Endothelial cell of umbilical vein (primary cell): Measurements from ENCODE around the gene GIMAP8. TPM values are rescaled to one million over a fixed set of nuclear protein-coding genes. Genes with fewer than 3 reads are reported as not detected.

Experiments used
- BruUV-seq: library from RNA; stranded (reverse); fragments of 400-500 nt; replicated peaks from 2 replicates; lab custom pipeline; 2021; lab: Mats Ljungman, UMichigan
- CTCF ChIA-PET: fragments of 300-600, 350-600 bp; sonication (Branson Sonifier 250); formaldehyde crosslinking; loops from one replicate; lab custom pipeline; 2021; ENCODE audit warnings: antibody characterized with exemption, inconsistent platforms; lab: Charles Lee
- POLR2A ChIA-PET: fragments of 300-600, 350-600 bp; sonication (Branson Sonifier 250); formaldehyde crosslinking; loops from one replicate; lab custom pipeline; 2021; ENCODE audit warnings: antibody characterized with exemption, inconsistent platforms; lab: Charles Lee
- DNase-seq: peaks from one replicate; pipeline ENCODE4 v3.0.0-alpha.2; 2011; ENCODE audit warnings: low read depth, low spot score
- FAIRE-seq: peaks from 2 replicates; lab custom pipeline; 2011; peaks lifted over from hg19 to GRCh38; lab: Jason Lieb, UNC
- H2AFZ ChIP-seq: 2 replicates; pipeline ENCODE4 v1.6.0; 2012; ENCODE audit warnings: low read depth, low read length, control low read depth, inconsistent platforms
- H3K27ac ChIP-seq: 2 replicates; pipeline ENCODE4 v1.5.1; 2011; ENCODE audit warnings: low read depth, mild to moderate bottlenecking, control low read depth, low read length, moderate library complexity; ENCODE audit not compliant: insufficient read depth
- H3K27me3 ChIP-seq, 2 experiments: 2 replicates each; pipeline versions ENCODE4 v1.6.0 to v1.6.1; 2011; ENCODE audit warnings: low read length in 2 of 2, mixed read lengths in 1 of 2; ENCODE audit not compliant: control insufficient read depth in 2 of 2, insufficient read depth in 2 of 2
- H3K36me3 ChIP-seq, 2 experiments: 2 replicates in 1 of 2; 3 replicates in 1 of 2; pipeline ENCODE4 v1.5.1; 2011; ENCODE audit warnings: low read length in 2 of 2, mild to moderate bottlenecking in 1 of 2, moderate library complexity in 1 of 2; ENCODE audit not compliant: control insufficient read depth in 2 of 2, insufficient read depth in 2 of 2; ENCODE audit errors: extremely low read depth in 1 of 2
- H3K4me1 ChIP-seq: 3 replicates; pipeline ENCODE4 v1.5.1; 2011; ENCODE audit warnings: mild to moderate bottlenecking, low read length; ENCODE audit not compliant: control insufficient read depth, insufficient read depth; ENCODE audit errors: extremely low read depth
- H3K4me2 ChIP-seq: 2 replicates; pipeline ENCODE4 v1.6.1; 2011; ENCODE audit warnings: low read length, control low read depth, mixed read lengths; ENCODE audit not compliant: insufficient read depth
- H3K4me3 ChIP-seq, 3 experiments: fragments of 200-600 bp in 1 of 3; sonication (generic), shearing (Covaris generic) in 1 of 3; replicated peaks in 1 of 3; 2 replicates each; pipeline ENCODE4 v1.5.1; 2011 to 2016; ENCODE audit warnings: control low read depth in 3 of 3, low read length in 3 of 3, mild to moderate bottlenecking in 2 of 3, inconsistent platforms in 1 of 3, low read depth in 1 of 3, moderate library complexity in 1 of 3; ENCODE audit not compliant: insufficient read depth in 1 of 3
- H3K79me2 ChIP-seq: 2 replicates; pipeline ENCODE4 v1.6.0; 2012; ENCODE audit warnings: low read length, inconsistent platforms; ENCODE audit not compliant: control insufficient read depth, insufficient read depth
- H3K9ac ChIP-seq: replicated peaks from 2 replicates; pipeline ENCODE3; 2011; ENCODE audit warnings: low read length, control low read depth; ENCODE audit not compliant: insufficient read depth; ENCODE audit errors: extremely low read depth
- H3K9me1 ChIP-seq: replicated peaks from 3 replicates; pipeline ENCODE4 v1.6.0; 2011; ENCODE audit warnings: mild to moderate bottlenecking, low read length; ENCODE audit not compliant: control insufficient read depth, insufficient read depth; ENCODE audit errors: extremely low read depth
- H3K9me3 ChIP-seq: replicated peaks from 2 replicates; pipeline ENCODE4 v1.5.1; 2012; ENCODE audit warnings: low read length, inconsistent platforms; ENCODE audit not compliant: control insufficient read depth, insufficient read depth
- H4K20me1 ChIP-seq: replicated peaks from 2 replicates; pipeline ENCODE3; 2011; ENCODE audit warnings: mild to moderate bottlenecking, low read length; ENCODE audit not compliant: control insufficient read depth, insufficient read depth; ENCODE audit errors: extremely low read depth
- CTCF ChIP-seq, 2 donors: IDR thresholded peaks; 1 replicate in 1 of 2; 2 replicates in 1 of 2; pipeline ENCODE4 v1.5.1; 2011; ENCODE audit warnings: low read length in 2 of 2, mild to moderate bottlenecking in 2 of 2, moderate library complexity in 2 of 2, control low read depth in 1 of 2, inconsistent platforms in 1 of 2, low read depth in 1 of 2; ENCODE audit not compliant: insufficient read depth in 1 of 2; ENCODE audit errors: extremely low read depth in 1 of 2
- EZH2 ChIP-seq: IDR thresholded peaks from 2 replicates; pipeline ENCODE4 v1.6.1; 2012; ENCODE audit warnings: borderline replicate concordance, low read depth, mild to moderate bottlenecking, moderate library complexity, low read length, inconsistent platforms; ENCODE audit not compliant: severe bottlenecking
- FOS ChIP-seq: IDR thresholded peaks from 2 replicates; pipeline ENCODE4 v1.6.1; 2011; ENCODE audit warnings: mild to moderate bottlenecking, low read length, moderate library complexity, borderline replicate concordance; ENCODE audit not compliant: insufficient read depth
- GATA2 ChIP-seq: IDR thresholded peaks from 2 replicates; pipeline ENCODE4 v1.7.0; 2011; ENCODE audit warnings: low read depth, mild to moderate bottlenecking, moderate library complexity, mixed read lengths, low read length; ENCODE audit not compliant: insufficient read length, insufficient read depth
- JUN ChIP-seq: IDR thresholded peaks from 2 replicates; pipeline ENCODE4 v1.6.1; 2011; ENCODE audit warnings: borderline replicate concordance, low read depth; ENCODE audit not compliant: insufficient read length, insufficient read depth
- MAX ChIP-seq: IDR thresholded peaks from 2 replicates; pipeline ENCODE4 v1.6.1; 2011; ENCODE audit not compliant: insufficient read depth, insufficient read length
- MYC ChIP-seq: IDR thresholded peaks from one replicate; pipeline ENCODE4 v1.6.1; 2011; ENCODE audit warnings: mild to moderate bottlenecking, low read depth, low read length
- POLR2A ChIP-seq: IDR thresholded peaks from 2 replicates; pipeline ENCODE4 v1.6.1; 2012; ENCODE audit warnings: low read depth, mild to moderate bottlenecking, control low read depth, low read length
- POLR2AphosphoS5 ChIP-seq: IDR thresholded peaks from 2 replicates; pipeline ENCODE4 v1.6.1; 2012; ENCODE audit warnings: low read depth, mild to moderate bottlenecking, control low read depth, low read length, moderate library complexity; ENCODE audit not compliant: insufficient read depth
- dilution Hi-C: fragments of 300-500 bp; cut with MboI; formaldehyde crosslinking; loops from one replicate; pipeline ENCODE4 v1.15.0; 2019; ENCODE audit warnings: low sequenced_read_pairs; ENCODE audit not compliant: extremely low pct_ligation_motif_present
- intact Hi-C: fragments of 100-400 bp; cut with micrococcal nuclease; formaldehyde crosslinking; loops from one replicate; pipeline ENCODE4 v1.10.0; 2022
- polyA plus RNA-seq, 4 experiments: library from polyadenylated mRNA; depleted of rRNA in 3 of 4; stranded (reverse) in 3 of 4; unstranded in 1 of 4; fragments of >200 nt; gene quantifications; 2 replicates each; pipeline versions ENCODE4 v1.2.1 to v1.2.3, GENCODE V29; 2011 to 2012; ENCODE audit warnings: missing spikeins in 1 of 4
- total RNA-seq: library from RNA; stranded (reverse); gene quantifications from 2 replicates; pipeline ENCODE4 v1.2.3, GENCODE V29; 2021

The GIMAP8 gene
- total and polyA plus RNA-seq, 2 donors (not counting 3 experiments of a cell fraction or from before 2014, with no cell fraction given): 32.2 to 71.8 TPM

- no TSS peak for BruUV-seq
- TF ChIP-seq JUN (no peak), POLR2AphosphoS5 (no peak), MYC (no peak), POLR2A (no peak), GATA2 (no peak)
- H3K79me2 ChIP-seq: no peaks in the 10 kb centered on the region
- DNase-seq: no peak
- POLR2A ChIA-PET: no interaction called here
- no peak overlapping the region for H3K27ac ChIP-seq
- no peaks in the 10 kb centered on the region for H3K9me1 ChIP-seq
- intact Hi-C loops (loop anchor here (1.0 to 2.0 kb wide), 5 partner anchors 43 to 455 kb away; partner anchors contain the start of gene ZNF775), dilution Hi-C loops (no loop called here)
- no peak overlapping the region for H2AFZ ChIP-seq
- no peak for FAIRE-seq
- no peaks in the 10 kb centered on the region for H3K4me1 ChIP-seq
- no peak overlapping the region for H3K4me2 ChIP-seq
- CTCF ChIA-PET: interaction anchor here (0.6 to 1.2 kb wide), 17 partner anchors 9 to 334 kb away, joined by 3 to 24 read pairs (median 4); a partner anchor contains a TSS
- no peaks in the 10 kb centered on the region for H3K27me3 ChIP-seq
- no peaks in the 10 kb centered on the region for H3K9me3 ChIP-seq
- H3K36me3 ChIP-seq: no peaks in the 10 kb centered on the region
- no peaks in the 10 kb centered on the region for H4K20me1 ChIP-seq
- H3K9ac ChIP-seq: no peak overlapping the region
- H3K4me3 ChIP-seq: no peak overlapping the region
Observed at GRCh38 chr7:150421831-150422230, 28.6 kb upstream of the GIMAP8 start.

GRCh38 chr7:150425670-150426069 lies 24.8 kb upstream of the GIMAP8 start:
- Histone ChIP-seq H4K20me1 (no peaks in the 10 kb centered on the region), H2AFZ (no peak overlapping the region), H3K4me3 (no peak overlapping the region), H3K9me1 (no peaks in the 10 kb centered on the region), H3K4me2 (no peak overlapping the region), H3K27ac (no peak overlapping the region), H3K4me1 (no peaks in the 10 kb centered on the region), H3K9ac (no peak overlapping the region), H3K36me3 (no peaks in the 10 kb centered on the region), H3K9me3 (no peaks in the 10 kb centered on the region), H3K79me2 (no peaks in the 10 kb centered on the region), H3K27me3 (peaks cover 0 to 3% of the 10 kb centered on the region in 2 experiments)
- TF ChIP-seq FOS (no peak), POLR2AphosphoS5 (no peak), CTCF (IDR thresholded peaks at IDR 0.05; ENCODE audit: extremely low read depth in 1 of 2, insufficient read depth in 1 of 2, low read depth in 1 of 2, low read length in 2 of 2) (no peak), MYC (no peak), POLR2A (no peak), EZH2 (no peak), GATA2 (no peak), JUN (no peak), MAX (no peak)
- intact Hi-C loops (no loop called here), dilution Hi-C loops (no loop called here)
- BruUV-seq: no TSS peak
- FAIRE-seq: peak; percentile 44
- DNase-seq: no peak
- ChIA-PET CTCF (no interaction called here), POLR2A (no interaction called here)
